Omental fat pad (tissue), 4 donors: ENCODE results near the gene SCFD2. TPM values are rescaled to one million over a fixed set of nuclear protein-coding genes. Genes with fewer than 3 reads are reported as not detected.
"Not testable (repeated sequence)": the region's sequence is repeated elsewhere in the genome, so short reads cannot be mapped to it uniquely, and the experiment has no call there.

ENCODE experiments used
- ATAC-seq: fragments of 150-250 bp; one replicate; pipeline ENCODE4 v1.9.1; 2016; ENCODE audit warnings: mild to moderate bottlenecking, moderate library complexity; ENCODE audit not compliant: low FRiP score
- DNase-seq: peaks from one replicate; pipeline ENCODE4 v3.0.0-alpha.2; 2019; ENCODE audit warnings: low spot score
- total RNA-seq, 4 donors: library from RNA; depleted of rRNA; stranded (reverse); fragments of >200 nt; gene quantifications; one replicate each; pipeline ENCODE4 v1.1.0, GENCODE V29; 2016
- TF ChIP-seq, protein P1 (sequence below), 3 donors: fragments of 450-650 bp; IDR thresholded peaks; one replicate each; pipeline ENCODE4 v1.5.1; 2016 to 2017; ENCODE audit warnings: antibody characterized with exemption in 3 of 3, mild to moderate bottlenecking in 3 of 3, moderate library complexity in 2 of 3

SCFD2 gene
- total RNA-seq, 4 donors from 2014 or later = 26.4 to 65.6 (median 28.4) TPM

DNA sequence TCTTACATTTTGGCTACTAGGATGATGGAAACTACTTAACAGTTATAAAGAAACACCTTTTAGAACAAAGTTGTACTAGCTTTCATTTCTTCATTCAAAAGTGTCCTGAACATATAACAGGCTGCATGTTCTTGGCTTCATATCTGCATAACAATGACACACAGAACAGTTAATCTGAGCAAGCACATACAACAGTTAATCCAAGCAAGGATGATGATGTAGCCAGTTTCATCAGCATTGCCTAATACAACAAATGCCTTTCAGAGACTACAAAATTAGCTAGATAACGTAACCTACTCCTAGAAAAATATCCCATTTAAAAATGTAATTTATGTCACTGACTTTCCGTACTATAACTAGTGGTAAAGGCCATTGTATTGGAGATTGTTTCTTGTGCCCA is 182.1 kb downstream of the SCFD2 start:
- ATAC-seq = no peak
- TF ChIP-seq, protein P1, sequence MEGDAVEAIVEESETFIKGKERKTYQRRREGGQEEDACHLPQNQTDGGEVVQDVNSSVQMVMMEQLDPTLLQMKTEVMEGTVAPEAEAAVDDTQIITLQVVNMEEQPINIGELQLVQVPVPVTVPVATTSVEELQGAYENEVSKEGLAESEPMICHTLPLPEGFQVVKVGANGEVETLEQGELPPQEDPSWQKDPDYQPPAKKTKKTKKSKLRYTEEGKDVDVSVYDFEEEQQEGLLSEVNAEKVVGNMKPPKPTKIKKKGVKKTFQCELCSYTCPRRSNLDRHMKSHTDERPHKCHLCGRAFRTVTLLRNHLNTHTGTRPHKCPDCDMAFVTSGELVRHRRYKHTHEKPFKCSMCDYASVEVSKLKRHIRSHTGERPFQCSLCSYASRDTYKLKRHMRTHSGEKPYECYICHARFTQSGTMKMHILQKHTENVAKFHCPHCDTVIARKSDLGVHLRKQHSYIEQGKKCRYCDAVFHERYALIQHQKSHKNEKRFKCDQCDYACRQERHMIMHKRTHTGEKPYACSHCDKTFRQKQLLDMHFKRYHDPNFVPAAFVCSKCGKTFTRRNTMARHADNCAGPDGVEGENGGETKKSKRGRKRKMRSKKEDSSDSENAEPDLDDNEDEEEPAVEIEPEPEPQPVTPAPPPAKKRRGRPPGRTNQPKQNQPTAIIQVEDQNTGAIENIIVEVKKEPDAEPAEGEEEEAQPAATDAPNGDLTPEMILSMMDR (IDR thresholded peaks at IDR 0.05) = no peak
- DNase-seq = no peak

DNA sequence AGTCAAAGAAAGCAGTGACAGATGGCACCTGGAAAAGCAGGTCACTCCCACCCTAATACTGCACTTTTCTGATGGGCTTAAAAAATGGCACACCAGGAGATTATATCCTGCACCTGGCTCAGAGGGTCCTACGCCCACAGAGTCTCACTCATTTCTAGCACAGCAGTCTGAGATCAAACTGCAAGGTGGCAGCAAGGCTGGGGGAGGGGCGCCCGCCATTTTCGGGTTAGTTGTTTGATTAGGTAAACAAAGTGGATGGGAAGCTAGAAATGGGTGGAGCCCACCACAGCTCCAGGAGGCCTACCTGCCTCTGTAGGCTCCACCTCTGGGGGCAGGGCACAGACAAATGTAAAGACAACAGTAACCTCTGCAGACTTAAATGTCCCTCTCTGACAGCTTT is 188.1 kb downstream of the SCFD2 start:
- ATAC-seq, DNase-seq: not testable (repeated sequence)

DNA sequence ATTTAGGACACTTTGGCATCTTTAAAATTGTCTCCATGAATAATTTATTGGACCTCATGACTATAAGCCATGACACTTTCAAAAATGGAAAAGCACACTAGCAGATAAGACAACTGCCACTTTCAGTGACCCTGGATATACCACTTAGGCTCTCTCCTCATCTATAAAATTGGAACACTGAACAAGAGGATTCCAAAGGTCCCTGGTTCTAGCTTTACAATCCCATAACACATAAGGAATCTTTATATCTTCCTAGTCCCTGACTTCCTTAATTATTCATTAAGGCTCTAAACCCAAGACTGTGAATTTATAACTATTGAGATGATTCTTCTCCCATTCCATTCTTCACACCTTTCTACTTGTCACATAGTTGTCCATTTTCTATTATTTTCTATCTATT is 190.2 kb downstream of the SCFD2 start:
- ATAC-seq (no peak), DNase-seq (no peak)
- TF ChIP-seq, protein P1 (IDR thresholded peaks at IDR 0.05) = no peak

DNA sequence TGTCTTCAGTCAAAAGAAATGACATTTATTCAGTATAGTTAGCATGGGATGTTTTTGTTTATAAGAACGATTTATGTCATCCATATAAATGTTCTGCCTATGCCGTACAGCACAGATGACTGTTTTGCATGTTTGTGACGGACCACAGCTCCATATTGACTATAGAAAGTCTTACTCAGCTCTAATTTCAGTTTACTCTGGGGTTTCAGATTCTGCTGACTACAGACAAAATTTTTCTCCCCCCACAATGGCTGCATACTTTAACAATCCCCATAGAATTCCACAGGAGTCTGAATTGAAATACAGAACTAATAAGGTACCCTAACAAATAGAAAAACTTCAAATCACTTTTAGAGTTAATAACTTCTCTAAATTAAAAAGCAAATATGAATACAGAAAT is 191.0 kb downstream of the SCFD2 start:
- DNase-seq (no peak), ATAC-seq (no peak)
- TF ChIP-seq, protein P1 (IDR thresholded peaks at IDR 0.05) = no peak

DNA sequence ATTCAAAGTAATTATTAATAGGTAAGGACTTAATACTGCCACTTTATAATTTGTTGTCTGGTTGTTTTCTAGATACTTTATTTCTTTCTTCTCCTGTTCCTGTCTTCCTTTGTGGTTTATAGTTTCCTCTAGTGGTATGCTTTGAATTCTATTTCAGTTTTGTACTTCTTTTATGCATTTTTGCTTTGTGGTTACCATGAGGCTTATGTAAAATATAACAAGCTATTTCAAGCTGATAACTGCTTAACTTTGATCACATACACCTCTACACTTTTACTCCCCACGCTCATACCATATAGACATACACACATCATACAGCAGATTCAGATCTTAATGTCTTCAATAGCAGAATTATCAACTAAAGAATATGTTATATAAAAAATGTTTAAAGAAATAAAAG is 192.3 kb downstream of the SCFD2 start:
- DNase-seq (no peak), ATAC-seq (no peak)
- TF ChIP-seq, protein P1 (IDR thresholded peaks at IDR 0.05) = no peak

DNA sequence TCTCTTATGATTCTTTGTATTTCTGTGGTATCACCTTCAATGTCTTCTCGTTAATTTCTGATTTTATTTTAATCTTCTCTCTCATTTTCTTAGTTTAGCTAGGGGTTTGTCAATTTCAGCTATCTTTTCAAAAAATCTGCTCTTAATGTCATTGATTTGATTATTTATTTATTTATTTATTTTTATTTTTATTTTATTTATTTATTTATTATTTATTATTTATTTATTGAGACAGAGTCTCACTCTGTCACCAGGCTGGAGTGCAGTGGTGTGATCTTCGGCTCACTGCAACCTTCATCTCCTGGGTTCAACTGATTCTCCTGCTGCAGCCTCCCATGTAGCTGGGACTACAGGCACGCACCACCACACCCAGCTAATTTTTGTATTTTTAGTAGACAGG is 194.1 kb downstream of the SCFD2 start:
- TF ChIP-seq, protein P1 (IDR thresholded peaks at IDR 0.05) = no peak
- ATAC-seq (no peak), DNase-seq (no peak)

DNA sequence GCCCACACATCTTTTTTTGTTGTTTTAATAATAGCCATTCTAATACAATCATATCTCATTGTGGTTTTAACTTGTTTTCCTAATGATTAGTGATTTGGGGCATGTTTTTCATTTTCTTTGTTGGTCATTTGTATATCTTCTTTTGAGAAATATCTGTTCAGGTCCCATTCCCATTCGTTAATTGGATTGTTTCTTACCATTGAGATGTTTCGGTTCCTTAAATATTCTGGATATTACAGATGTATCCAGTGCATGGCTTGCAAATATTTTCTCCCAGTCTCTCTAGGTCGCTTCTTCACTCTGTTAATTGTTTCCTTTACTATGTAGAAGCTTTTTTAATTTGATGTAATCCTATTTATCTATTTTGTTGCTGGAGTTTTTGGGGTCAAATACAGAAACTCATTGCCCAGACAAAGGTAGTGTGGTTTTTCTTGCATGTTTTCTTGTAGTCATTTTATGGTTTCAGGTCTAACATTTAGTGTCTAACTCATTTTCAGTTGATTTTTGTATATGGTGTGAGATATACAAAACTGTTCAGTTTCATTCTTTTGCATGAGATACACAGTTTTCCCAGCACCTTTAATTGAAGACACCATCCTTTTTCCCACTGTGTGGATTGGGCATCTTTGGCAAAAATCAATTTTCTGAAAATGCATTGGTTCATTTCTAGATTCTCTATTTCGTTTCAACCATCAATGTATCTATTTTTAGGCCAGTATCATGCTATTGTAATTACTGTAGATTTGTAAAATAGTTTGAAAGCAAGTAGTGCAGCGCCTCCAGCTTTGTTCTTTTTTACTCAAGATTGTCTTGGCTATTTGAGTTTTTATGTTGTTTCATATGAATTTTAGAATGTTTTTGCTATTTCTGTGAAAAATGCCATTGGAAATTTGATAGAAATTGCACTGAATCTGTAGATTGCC is 195.9 kb downstream of the SCFD2 start:
- DNase-seq (no peak), ATAC-seq (no peak)
- TF ChIP-seq, protein P1 (IDR thresholded peaks at IDR 0.05) = no peak
